ENCODE results near the gene ANKRD17. TPM values are rescaled to one million over a fixed set of nuclear protein-coding genes. Genes with fewer than 3 reads are reported as not detected.
A peak's percentile ranks its signal among the peaks of the same experiment; 100 is the strongest.

The ANKRD17 gene
- total and polyA plus RNA-seq, 9 of the 15 experiments (the other 6 are each of a cell fraction or from before 2014, with no cell fraction given), result 25.5 to 86.9 (median 52.2) TPM

DNA sequence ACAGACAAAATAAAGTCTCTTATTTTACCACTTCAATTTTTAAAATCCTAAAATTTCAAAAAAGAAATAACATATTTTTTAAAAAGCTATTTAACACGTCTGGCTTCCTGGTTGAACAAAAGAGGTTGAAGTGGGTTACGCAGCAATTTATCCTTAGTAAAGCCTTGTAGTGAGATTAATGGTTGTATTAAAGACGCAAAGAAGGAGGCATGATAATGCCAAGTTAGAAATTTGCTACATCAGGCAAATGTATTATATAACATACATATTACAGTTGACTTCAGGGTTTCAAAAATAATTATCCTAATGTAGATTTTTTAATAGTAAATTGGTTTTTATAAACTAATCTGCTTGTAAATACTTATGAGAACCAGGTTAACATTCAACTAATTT, 35.3 kb downstream of the ANKRD17 start (continued):
- TF ChIP-seq, protein P1, sequence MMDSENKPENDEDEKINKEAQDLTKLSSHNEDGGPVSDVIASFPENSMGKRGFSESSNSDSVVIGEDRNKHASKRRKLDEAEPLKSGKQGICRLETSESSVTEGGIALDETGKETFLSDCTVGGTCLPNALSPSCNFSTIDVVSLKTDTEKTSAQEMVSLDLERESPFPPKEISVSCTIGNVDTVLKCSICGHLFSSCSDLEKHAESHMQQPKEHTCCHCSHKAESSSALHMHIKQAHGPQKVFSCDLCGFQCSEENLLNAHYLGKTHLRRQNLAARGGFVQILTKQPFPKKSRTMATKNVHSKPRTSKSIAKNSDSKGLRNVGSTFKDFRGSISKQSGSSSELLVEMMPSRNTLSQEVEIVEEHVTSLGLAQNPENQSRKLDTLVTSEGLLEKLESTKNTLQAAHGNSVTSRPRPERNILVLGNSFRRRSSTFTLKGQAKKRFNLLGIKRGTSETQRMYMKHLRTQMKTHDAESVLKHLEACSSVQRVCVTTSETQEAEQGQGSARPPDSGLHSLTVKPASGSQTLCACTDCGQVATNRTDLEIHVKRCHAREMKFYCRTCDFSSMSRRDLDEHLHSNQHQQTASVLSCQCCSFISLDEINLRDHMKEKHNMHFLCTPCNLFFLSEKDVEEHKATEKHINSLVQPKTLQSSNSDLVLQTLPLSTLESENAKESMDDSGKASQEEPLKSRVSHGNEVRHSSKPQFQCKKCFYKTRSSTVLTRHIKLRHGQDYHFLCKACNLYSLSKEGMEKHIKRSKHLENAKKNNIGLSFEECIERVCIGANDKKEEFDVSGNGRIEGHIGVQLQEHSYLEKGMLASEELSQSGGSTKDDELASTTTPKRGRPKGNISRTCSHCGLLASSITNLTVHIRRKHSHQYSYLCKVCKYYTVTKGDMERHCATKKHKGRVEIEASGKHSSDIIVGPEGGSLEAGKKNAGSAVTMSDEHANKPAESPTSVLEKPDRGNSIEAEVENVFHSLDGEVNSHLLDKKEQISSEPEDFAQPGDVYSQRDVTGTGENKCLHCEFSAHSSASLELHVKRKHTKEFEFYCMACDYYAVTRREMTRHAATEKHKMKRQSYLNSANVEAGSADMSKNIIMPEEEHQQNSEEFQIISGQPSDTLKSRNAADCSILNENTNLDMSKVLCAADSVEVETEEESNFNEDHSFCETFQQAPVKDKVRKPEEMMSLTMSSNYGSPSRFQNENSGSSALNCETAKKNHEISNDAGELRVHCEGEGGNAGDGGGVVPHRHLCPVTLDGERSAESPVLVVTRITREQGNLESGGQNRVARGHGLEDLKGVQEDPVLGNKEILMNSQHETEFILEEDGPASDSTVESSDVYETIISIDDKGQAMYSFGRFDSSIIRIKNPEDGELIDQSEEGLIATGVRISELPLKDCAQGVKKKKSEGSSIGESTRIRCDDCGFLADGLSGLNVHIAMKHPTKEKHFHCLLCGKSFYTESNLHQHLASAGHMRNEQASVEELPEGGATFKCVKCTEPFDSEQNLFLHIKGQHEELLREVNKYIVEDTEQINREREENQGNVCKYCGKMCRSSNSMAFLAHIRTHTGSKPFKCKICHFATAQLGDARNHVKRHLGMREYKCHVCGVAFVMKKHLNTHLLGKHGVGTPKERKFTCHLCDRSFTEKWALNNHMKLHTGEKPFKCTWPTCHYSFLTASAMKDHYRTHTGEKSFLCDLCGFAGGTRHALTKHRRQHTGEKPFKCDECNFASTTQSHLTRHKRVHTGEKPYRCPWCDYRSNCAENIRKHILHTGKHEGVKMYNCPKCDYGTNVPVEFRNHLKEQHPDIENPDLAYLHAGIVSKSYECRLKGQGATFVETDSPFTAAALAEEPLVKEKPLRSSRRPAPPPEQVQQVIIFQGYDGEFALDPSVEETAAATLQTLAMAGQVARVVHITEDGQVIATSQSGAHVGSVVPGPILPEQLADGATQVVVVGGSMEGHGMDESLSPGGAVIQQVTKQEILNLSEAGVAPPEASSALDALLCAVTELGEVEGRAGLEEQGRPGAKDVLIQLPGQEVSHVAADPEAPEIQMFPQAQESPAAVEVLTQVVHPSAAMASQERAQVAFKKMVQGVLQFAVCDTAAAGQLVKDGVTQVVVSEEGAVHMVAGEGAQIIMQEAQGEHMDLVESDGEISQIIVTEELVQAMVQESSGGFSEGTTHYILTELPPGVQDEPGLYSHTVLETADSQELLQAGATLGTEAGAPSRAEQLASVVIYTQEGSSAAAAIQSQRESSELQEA (IDR thresholded peaks at IDR 0.05; ENCODE audit: low read depth), result no peak
- TF ChIP-seq SMARCE1 (IDR thresholded peaks at IDR 0.05), result no peak
- TF ChIP-seq YBX1 (IDR thresholded peaks at IDR 0.05), result no peak
- no peak for TF ChIP-seq RNF2 (IDR thresholded peaks at IDR 0.05)
- TF ChIP-seq, protein P2, sequence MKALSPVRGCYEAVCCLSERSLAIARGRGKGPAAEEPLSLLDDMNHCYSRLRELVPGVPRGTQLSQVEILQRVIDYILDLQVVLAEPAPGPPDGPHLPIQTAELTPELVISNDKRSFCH (CRISPR knock-in tag; IDR thresholded peaks at IDR 0.05), result no peak
- TF ChIP-seq, protein P2 (tag; IDR thresholded peaks at IDR 0.05), result no peak
- TF ChIP-seq, protein P3, sequence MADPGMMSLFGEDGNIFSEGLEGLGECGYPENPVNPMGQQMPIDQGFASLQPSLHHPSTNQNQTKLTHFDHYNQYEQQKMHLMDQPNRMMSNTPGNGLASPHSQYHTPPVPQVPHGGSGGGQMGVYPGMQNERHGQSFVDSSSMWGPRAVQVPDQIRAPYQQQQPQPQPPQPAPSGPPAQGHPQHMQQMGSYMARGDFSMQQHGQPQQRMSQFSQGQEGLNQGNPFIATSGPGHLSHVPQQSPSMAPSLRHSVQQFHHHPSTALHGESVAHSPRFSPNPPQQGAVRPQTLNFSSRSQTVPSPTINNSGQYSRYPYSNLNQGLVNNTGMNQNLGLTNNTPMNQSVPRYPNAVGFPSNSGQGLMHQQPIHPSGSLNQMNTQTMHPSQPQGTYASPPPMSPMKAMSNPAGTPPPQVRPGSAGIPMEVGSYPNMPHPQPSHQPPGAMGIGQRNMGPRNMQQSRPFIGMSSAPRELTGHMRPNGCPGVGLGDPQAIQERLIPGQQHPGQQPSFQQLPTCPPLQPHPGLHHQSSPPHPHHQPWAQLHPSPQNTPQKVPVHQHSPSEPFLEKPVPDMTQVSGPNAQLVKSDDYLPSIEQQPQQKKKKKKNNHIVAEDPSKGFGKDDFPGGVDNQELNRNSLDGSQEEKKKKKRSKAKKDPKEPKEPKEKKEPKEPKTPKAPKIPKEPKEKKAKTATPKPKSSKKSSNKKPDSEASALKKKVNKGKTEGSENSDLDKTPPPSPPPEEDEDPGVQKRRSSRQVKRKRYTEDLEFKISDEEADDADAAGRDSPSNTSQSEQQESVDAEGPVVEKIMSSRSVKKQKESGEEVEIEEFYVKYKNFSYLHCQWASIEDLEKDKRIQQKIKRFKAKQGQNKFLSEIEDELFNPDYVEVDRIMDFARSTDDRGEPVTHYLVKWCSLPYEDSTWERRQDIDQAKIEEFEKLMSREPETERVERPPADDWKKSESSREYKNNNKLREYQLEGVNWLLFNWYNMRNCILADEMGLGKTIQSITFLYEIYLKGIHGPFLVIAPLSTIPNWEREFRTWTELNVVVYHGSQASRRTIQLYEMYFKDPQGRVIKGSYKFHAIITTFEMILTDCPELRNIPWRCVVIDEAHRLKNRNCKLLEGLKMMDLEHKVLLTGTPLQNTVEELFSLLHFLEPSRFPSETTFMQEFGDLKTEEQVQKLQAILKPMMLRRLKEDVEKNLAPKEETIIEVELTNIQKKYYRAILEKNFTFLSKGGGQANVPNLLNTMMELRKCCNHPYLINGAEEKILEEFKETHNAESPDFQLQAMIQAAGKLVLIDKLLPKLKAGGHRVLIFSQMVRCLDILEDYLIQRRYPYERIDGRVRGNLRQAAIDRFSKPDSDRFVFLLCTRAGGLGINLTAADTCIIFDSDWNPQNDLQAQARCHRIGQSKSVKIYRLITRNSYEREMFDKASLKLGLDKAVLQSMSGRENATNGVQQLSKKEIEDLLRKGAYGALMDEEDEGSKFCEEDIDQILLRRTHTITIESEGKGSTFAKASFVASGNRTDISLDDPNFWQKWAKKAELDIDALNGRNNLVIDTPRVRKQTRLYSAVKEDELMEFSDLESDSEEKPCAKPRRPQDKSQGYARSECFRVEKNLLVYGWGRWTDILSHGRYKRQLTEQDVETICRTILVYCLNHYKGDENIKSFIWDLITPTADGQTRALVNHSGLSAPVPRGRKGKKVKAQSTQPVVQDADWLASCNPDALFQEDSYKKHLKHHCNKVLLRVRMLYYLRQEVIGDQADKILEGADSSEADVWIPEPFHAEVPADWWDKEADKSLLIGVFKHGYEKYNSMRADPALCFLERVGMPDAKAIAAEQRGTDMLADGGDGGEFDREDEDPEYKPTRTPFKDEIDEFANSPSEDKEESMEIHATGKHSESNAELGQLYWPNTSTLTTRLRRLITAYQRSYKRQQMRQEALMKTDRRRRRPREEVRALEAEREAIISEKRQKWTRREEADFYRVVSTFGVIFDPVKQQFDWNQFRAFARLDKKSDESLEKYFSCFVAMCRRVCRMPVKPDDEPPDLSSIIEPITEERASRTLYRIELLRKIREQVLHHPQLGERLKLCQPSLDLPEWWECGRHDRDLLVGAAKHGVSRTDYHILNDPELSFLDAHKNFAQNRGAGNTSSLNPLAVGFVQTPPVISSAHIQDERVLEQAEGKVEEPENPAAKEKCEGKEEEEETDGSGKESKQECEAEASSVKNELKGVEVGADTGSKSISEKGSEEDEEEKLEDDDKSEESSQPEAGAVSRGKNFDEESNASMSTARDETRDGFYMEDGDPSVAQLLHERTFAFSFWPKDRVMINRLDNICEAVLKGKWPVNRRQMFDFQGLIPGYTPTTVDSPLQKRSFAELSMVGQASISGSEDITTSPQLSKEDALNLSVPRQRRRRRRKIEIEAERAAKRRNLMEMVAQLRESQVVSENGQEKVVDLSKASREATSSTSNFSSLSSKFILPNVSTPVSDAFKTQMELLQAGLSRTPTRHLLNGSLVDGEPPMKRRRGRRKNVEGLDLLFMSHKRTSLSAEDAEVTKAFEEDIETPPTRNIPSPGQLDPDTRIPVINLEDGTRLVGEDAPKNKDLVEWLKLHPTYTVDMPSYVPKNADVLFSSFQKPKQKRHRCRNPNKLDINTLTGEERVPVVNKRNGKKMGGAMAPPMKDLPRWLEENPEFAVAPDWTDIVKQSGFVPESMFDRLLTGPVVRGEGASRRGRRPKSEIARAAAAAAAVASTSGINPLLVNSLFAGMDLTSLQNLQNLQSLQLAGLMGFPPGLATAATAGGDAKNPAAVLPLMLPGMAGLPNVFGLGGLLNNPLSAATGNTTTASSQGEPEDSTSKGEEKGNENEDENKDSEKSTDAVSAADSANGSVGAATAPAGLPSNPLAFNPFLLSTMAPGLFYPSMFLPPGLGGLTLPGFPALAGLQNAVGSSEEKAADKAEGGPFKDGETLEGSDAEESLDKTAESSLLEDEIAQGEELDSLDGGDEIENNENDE (IDR thresholded peaks at IDR 0.05; ENCODE audit: low read depth, low read length), result no peak
- peak; percentile 5 for TF ChIP-seq ASH1L (IDR thresholded peaks at IDR 0.05; ENCODE audit: borderline replicate concordance, low read depth, partially characterized antibody)
- peak; percentile 73 for TF ChIP-seq ZNF316 (IDR thresholded peaks at IDR 0.05)
- TF ChIP-seq NRF1 (conservative IDR thresholded peaks at IDR 0.05 in 1 of 2, IDR thresholded peaks at IDR 0.05 in 1 of 2), result no peak; a peak in 1 of 4 replicates
